NCI-H1092 treated with DMSO at 0.1 percent for 48 hours (cell line): ENCODE results near the gene MYMK.
"Not testable (repeated sequence)": the region's sequence is repeated elsewhere in the genome, so short reads cannot be mapped to it uniquely, and the experiment has no call there.

ENCODE experiments used
- DNase-seq: peaks from one replicate; lab custom pipeline; 2025; lab: John Stamatoyannopoulos, UW

MYMK gene, protein sequence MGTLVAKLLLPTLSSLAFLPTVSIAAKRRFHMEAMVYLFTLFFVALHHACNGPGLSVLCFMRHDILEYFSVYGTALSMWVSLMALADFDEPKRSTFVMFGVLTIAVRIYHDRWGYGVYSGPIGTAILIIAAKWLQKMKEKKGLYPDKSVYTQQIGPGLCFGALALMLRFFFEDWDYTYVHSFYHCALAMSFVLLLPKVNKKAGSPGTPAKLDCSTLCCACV

DNA sequence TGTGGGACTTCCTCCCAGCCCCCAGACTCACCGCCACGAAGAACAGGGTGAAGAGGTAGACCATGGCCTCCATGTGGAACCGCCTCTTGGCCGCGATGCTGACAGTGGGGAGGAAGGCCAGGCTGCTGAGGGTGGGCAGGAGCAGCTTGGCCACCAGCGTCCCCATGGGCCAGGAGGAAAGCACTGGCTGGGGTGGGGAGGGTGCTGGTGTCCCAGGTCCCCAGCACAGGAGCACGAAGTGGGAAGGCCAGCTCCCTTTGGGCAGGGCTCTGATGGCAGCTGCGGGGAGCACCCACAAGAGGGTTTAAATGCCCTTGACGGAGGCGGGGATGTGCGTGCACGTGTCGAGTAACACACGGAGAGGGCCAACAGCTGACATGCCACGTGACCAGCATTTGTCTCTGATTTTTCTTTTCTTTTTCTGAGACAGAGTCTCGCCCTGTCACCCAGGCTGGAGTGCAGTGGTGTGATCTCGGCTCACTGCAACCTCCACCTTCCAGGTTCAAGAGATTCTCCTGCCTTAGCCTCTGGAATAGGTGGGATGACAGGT is at the start of gene MYMK:
Gene MYMK (minus strand): TSS at position 281 of the 550 bp plus-strand sequence. CDS start 115 bp downstream, at position 166.
- DNase-seq: no peak

DNA sequence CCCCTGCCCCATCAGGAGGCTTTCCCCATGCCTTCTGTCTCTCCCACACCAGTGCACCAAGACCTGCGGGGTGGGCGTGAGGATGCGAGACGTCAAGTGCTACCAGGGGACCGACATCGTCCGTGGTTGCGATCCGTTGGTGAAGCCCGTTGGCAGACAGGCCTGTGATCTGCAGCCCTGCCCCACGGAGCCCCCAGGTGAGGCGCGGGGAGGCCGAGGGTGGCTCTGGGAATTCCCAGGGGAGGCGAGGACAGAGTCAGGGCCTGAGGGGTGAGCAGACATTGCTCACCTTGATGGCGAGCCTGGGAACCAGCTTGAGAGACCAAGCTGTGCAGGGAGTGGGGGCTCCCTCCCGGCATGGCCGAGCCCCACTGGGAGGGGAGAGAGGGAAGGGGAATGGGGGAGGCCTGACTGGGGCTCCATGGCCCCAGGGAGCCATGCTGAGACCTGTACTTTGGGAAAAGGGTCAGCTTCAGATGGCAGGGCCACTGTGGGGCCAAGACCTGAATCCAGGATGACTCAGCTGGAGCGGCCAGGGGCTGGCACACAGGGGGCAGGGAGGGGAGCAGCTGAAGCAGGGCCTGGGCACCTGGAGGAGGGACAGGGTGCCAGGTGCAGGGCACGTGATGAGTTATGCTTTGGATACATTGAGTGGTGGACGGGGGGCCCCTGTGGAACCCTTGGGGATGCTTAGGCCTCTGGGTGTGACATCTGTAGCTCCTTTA is 49.2 kb upstream of the MYMK start:
- DNase-seq: no peak

DNA sequence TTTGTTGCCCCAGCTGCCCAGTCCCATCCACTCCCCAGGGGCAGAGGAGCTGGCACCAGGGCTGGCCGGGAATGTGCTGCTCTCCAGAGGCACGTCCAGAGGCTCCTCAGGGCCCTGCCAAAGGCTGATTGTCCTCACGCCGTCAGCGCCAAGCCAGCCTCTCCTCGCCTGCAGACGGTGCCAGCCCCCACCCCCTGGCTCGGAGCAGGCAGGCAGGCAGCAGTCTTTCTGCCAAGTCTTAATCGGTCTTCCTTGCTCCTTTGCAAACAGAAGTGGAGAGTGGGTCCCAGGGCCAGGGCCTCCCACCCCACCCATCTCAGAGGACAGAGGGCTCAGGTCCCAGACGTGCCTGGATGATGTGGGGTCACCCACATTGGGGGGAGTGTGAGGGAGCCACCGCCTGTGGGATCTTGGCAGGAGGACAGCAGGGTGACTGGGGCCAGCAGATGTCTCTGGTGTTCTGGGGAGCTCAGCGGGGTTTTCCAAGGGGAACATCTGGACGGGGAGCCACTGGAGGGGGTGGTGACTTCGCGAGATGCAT is 48.1 kb upstream of the MYMK start:
- peak; percentile 85 for DNase-seq

DNA sequence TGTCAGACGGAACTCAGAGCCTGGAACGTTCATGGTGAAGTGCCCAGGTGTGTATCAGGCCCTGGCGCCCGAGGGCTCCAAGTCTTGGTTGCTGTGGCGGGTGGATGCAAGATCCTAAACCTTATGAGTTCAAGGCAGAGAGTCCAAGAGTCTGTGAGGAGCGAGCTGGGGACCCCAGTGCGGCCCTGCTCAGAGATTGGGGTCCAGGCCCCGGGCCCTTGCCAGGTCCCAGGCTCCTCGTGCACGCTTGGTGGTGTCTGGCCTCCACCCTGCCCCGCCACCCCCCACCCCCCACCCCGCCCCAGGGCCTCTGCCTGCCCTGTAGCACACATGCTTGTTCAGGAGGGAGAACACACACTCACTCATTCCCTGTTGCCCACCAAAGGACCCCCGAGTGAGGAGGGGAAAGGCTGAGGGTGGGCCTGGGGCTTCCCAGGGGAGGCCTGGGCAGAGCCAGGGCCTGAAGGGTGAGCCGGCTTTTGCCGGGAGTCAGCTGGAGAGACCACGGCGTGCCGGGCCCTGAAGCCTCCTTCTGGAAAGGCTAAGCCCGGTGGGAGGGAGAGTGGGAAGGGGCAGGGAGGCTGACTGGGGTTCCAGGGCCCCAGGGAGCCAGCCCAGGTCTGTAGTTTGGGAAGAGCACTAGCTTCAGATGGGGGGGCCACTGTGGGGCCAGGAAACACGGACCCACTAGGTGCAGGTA is 47.3 kb upstream of the MYMK start:
- no peak for DNase-seq

DNA sequence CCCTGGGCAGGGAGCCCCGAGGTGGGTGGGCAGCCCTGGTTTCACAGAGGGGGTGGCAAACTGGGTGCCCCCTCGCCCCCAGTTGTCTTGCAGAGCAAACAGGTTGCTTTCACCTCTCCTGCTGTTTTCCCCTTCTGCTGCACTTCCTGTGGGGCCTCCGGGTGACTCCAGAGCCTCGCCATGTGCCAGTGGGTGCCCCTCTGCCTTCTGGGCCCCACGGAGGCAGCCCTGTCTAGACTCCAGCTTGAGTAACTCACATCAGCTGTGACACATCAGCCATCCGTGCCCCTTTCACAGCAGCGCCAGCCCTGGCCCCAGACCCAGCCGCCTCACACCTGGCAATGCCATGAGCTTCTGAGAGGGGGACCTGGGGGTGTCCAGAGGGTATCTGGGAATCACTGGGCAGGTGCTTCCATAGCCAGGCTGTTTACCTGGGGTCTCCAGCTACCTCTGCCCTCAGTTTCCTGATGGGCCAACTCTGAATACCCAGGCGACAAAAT is 46.7 kb upstream of the MYMK start:
- no peak for DNase-seq

DNA sequence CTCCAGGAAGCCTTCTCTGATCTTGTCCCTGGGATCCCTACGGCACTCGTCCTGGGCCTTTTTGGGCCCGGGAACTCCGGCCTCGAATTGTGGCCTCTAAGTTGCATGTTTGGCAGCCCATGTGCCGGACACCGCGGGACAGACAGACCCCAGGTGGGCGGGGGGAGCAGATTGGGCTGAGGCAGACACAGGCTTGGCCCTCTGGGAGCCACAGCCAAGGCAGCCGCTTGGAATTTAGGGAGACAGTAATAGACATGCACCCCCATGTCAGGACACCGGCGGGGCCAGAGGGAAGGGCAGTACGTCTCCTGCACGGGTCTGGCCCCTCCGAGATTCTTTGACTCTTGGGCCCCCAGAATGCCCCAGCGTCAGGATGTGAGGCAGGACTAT is 45.9 kb upstream of the MYMK start:
- DNase-seq: no peak

DNA sequence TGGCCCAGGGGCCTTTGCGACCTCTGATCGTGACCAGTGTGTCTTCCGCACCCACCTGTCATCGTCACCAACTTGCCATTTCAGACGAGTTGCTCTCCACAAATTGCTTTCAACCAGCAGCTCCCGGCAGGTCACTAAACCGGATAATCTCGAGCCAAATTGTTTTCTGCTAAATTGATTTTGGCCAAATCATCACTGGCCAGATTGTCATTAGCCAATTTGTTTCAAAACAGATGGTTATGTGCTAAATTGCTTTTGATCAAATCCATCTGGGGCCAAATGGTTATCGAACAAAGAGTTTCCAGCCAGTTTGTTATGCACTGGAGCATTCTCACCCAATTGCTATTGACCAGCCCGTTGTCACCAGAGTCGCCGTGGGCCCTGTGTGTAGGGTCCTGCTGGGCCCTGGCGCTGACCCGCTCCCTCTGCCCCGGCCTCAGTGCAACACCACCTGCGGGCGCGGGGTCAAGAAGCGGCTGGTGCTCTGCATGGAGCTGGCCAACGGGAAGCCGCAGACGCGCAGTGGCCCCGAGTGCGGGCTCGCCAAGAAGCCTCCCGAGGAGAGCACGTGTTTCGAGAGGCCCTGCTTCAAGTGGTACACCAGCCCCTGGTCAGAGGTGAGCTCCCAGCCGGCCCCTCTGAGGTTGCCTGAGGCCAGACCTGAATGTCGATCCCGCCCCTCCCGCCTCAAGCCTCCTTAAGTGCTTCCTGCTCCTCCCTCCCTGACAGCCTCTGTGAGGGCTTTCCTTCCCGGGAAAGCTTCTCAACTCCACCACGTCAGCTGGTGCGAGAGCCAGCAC is 45.3 kb upstream of the MYMK start:
- DNase-seq: no peak

DNA sequence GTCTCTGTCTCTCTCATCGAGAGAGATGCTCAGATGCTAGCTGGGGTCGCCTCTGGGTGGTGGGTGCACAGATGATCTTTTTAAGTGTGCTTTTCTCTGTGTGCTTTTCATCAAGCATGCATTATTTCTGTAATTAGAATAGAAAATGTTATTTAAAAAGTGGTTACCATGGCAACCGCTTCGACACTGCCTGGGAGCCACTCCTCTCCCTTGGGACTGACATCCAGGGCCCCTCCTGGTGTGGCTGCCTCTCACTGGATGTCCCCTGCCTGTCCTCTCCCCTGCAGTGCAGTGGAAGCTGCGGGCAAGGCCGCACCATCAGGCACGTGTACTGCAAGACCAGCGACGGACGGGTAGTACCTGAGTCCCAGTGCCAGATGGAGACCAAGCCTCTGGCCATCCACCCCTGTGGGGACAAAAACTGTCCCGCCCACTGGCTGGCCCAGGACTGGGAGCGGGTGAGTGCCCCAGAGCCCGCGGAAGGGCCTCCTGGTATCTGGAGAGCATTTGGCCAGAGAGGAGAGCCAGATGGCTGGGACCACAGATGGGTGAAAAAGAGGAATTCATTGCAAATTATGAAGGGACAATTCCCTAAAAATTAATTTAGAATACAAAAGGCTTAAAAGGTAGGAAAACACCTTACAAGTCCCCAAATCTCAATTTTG is 44.5 kb upstream of the MYMK start:
- DNase-seq: no peak

DNA sequence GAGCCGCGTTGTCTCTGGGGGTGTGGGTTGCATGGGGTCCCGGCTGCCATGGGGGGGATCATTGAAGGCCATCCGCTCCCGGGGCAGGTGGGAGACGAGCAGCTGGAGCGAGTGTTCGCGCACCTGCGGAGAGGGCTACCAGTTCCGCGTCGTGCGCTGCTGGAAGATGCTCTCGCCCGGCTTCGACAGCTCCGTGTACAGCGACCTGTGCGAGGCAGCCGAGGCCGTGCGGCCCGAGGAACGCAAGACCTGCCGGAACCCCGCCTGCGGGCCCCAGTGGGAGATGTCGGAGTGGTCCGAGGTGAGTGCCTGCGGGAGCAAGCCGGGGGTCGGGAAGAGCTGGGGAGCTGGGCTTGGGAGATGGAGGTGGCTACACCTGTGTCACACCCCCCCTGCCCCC is 43.4 kb upstream of the MYMK start:
- no peak for DNase-seq

DNA sequence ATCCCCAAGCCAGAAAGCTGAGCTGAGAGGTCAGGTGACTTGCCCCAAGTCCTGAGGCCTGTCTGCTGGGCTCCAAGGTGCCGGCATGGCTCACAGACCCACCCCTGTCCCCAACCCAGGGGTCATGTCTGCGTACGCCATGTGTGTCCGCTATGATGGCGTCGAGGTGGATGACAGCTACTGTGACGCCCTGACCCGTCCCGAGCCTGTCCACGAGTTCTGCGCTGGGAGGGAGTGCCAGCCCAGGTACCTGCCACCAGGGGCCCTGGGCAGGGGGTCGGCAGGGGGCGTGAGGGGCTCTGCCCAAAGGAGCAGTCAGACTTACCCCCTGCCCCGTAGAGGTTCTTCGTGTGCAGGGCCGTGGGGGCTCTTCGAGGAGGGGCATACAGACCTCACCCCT is 42.1 kb upstream of the MYMK start:
- no peak for DNase-seq

DNA sequence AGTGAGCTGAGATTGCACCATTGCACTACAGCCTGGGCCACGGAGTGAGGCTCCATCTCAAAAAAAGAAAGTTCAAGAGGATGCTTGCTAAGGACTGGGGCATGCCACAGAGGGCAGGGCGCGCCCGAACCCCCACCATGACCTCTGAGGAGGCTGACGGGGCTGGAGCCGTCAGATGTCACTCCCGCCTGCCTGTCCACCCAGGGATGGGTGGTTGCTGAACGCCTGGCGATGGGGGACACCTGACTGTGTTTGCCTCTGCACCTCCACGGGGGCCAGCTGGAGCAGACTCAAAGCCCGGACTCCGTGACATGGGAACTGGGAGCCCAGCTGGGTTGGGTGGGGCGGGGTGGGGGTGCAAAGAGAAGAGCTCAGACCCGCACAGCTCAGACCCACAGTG is 41.6 kb upstream of the MYMK start:
- no peak for DNase-seq

DNA sequence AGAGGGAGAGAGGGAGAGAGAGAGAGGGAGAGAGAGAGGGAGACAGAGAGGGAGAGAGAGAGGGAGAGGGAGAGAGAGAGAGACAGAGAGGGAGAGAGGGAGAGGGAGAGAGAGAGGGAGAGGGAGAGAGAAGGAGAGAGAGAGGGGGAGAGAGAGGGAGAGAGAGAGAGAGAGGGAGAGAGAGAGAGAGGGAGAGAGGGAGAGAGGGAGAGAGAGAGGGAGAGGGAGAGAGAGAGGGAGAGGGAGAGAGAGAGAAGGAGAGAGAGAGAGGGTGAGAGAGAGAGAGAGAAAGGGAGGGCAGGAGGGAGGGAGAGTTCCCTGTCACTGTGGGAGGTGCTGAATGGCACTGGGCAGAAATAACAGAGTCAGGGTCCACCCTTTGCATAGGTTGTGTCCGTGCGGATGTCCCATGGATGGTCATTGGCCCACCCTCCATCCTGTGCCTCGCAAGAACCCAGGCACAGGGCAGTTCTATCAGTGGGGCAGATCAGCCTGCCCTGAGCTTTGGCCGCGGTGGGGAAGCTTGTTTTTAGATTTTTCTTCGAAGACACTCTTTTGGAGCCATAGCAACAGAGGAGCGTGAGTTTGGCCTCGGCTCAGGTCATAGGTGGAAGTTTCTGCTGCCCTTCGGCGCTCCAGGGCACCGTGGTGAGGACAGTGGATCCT is 39.8 kb upstream of the MYMK start:
- no peak for DNase-seq

DNA sequence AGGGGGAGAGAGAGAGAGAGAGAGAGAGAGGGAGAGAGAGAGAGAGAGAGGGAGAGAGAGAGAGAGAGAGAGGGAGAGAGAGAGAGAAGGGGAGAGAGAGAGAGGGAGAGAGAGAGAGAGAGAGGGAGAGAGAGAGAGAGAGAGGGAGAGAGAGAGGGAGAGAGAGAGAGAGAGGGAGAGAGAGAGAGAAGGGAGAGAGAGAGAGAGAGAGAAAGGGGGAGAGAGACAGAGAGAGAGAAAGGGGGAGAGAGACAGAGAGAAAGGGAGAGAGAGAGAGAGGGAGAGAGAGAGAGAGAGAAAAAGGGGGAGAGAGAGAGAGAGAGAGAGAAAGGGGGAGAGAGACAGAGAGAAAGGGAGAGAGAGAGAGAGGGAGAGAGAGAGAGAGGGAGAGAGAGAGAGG is 39.1 kb upstream of the MYMK start:
- DNase-seq: not testable (repeated sequence)

DNA sequence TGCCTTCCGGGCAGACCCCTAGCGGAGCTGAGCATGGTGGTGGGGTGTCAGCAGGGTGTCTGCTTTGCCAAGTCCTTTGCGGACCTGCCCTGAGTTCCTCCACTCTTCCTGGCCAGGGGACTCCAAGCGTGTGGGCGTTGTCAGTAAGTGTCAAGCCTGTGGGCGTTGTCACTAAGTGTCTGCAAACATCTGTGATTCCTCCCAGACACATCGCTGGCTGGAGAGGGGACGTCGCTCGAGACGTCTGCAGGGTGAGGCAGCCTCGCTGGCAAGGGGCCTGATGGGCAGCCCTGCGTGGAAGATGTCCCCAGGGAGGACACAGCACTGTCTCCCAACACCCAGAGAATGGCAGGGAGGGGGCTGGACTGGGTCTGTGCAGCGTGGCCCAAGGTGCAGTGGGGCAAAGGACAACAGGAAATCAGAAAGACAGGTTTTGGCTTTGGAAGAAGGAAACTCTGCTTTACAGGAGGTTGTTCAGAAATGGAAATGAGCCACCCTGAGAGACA is 38.6 kb upstream of the MYMK start:
- no peak for DNase-seq

DNA sequence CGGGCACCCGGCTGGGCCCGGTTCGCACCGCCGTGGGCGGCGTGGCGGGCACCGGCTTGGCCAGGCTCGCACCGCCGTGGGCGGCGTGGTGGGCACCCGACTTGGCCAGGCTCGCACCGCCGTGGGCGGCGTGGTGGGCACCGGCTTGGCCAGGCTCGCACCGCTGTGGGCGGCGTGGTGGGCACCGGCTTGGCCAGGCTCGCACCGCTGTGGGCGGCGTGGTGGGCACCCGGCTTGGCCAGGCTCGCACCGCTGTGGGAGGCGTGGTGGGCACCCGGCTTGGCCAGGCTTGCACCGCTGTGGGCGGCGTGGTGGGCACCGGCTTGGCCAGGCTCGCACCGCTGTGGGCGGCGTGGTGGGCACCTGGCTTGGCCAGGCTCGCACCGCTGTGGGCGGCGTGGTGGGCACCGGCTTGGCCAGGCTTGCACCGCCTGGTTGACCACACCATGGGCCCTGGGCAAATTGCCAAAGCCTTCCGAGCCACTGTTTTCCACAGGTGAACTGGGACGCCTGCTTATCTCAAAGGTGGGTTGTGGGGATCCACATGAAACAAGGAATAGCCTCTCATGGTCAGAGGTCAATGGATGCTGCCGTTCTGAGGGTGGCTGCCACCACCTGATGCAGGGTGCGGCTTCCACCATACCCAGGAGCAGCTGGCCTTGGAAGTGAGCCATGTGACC is 38.0 kb upstream of the MYMK start:
- DNase-seq: no peak

DNA sequence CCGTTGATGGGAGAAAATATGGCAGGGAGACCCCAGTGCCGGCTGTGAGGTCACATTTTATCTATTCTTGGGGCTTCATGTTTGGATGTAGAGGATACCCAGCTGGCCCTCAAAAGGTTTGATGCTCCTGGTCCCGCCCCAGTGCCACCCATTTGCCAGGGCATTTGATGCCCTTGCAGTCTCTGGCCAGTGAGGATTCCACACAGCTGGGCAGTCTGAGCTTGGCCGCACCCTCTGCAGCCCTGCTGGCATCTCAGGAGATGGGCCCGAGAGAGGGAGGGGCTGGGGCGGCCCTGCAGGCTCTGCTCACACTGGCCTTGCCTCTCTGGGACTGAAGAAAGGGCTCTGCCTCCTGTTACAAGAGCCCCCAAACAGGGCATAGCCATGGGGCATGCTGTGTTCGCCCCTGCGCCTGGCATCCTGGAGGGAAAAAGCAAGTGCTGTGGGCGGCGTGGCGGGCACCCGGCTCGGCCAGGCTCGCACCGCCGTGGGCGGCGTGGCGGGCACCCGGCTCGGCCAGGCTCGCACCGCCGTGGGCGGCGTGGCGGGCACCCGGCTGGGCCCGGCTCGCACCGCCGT is 37.3 kb upstream of the MYMK start:
- DNase-seq: no peak

DNA sequence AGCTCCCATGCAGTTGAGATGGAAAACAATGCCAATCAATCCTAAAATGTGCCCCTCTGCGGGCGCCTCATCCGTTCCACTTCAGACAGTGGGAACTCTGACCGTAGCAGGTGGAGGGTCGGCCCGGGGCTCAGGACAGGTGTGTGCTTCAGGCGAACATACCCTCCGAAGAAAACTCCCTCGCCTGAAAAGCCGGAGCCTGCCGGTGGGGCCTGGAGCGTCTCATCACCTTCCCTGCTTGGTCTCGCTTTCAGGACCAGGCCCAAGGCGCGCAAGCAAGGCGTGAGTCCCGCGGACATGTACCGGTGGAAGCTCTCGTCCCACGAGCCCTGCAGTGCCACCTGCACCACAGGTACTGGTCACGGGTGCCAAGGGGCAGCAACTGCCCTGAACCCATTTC is 36.2 kb upstream of the MYMK start:
- no peak for DNase-seq

DNA sequence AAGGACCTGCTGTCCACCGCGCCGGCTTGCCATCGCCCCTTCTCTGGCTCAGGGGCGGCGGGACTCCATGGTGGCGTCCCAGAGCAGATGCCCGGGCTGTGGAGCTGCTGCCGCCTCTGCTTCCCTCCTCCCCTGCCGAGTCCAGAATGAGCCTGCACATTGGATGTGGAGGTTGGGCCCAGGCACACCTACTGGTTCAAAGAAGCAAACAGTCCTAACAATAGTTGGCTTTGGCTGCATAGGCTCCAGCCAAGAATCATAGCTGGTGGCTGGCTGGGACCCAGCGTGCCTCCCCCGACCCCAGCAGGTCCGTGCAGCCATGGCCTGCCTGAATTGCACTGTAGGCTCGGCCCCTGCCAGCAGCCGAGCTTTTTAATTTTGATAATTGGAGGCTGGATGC is 35.6 kb upstream of the MYMK start:
- DNase-seq: no peak
